Hepatocyte (in vitro differentiated cells): ENCODE results near the gene NHLH1.

ENCODE experiments used
- EZH2 ChIP-seq: fragments of 200-600 bp; sonication (generic); IDR thresholded peaks from 2 replicates; pipeline ENCODE4 v1.6.1; 2016; ENCODE audit warnings: antibody characterized with exemption, mild to moderate bottlenecking, borderline replicate concordance
- EZH2phosphoT487 ChIP-seq: fragments of 200-600 bp; sonication (generic); IDR thresholded peaks from one replicate; pipeline ENCODE4 v1.6.1; 2018; ENCODE audit warnings: antibody characterized with exemption, mild to moderate bottlenecking, low read depth, moderate library complexity; ENCODE audit not compliant: unreplicated experiment, severe bottlenecking
- TF ChIP-seq, protein P1 (sequence below): fragments of 200-600 bp; sonication (generic); IDR thresholded peaks from 2 replicates; pipeline ENCODE4 v1.5.1; 2016; ENCODE audit warnings: antibody characterized with exemption, mild to moderate bottlenecking; ENCODE audit not compliant: poor library complexity

- TF ChIP-seq, protein P1, sequence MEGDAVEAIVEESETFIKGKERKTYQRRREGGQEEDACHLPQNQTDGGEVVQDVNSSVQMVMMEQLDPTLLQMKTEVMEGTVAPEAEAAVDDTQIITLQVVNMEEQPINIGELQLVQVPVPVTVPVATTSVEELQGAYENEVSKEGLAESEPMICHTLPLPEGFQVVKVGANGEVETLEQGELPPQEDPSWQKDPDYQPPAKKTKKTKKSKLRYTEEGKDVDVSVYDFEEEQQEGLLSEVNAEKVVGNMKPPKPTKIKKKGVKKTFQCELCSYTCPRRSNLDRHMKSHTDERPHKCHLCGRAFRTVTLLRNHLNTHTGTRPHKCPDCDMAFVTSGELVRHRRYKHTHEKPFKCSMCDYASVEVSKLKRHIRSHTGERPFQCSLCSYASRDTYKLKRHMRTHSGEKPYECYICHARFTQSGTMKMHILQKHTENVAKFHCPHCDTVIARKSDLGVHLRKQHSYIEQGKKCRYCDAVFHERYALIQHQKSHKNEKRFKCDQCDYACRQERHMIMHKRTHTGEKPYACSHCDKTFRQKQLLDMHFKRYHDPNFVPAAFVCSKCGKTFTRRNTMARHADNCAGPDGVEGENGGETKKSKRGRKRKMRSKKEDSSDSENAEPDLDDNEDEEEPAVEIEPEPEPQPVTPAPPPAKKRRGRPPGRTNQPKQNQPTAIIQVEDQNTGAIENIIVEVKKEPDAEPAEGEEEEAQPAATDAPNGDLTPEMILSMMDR = no peak
- no peak for TF ChIP-seq EZH2
- TF ChIP-seq EZH2phosphoT487 = no peak
Measured at GRCh38 chr1:160361814-160362167, 5.1 kb upstream of the NHLH1 start.
